MV-4-11 (cell line): ENCODE results near the gene FTO.

Source experiments
- DNase-seq: peaks from one replicate; lab custom pipeline; 2025; lab: John Stamatoyannopoulos, UW

FTO gene

DNA sequence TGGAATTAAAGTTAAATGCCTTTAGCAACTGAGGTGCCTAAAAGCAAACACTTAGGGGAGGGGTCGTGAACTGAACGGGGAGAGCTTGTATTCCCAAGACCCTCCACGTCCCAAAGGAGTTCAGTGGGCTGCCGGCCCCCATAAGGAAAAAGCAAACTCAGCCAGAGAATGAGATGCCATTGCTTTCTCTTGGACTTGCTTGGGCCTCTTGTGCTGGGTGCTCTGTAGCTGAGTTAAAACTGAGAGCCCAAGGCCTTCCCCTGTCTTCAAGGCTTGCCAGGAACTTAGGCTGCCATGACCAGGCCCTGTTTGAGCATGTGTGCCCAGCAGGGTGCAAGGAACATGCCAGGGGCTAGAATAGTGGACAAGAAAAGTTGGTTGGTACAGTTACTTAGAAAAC is 382.8 kb downstream of the FTO start:
- no peak for DNase-seq

GRCh38 chr16:54090602-54091001 is 386.6 kb downstream of the FTO start:
- no peak for DNase-seq

- no peak for DNase-seq
These were observed 389.3 kb downstream of the FTO start for GRCh38 chr16:54093281-54093680.

- no peak for DNase-seq
These were observed 390.7 kb downstream of the FTO start for GRCh38 chr16:54094641-54095040.

DNA sequence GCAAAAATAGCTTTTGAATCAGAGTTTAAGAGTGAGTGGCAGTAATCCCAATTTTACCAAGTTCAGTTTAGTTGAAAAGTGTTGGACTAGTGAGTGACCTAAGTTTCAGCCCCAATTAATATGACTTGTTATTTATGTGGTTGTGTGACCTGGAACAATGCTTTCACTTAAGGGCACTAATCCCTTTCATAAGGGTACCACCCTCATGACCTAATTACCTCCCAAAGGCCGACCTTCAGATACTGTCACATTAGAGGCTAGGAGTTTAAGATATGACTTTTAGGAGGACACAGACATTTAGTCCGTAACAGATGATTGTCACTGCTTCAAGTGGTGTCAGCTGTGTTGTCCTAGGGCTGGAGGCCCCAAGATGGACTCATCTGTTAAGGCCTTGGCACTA is 392.7 kb downstream of the FTO start:
- DNase-seq: no peak

GRCh38 chr16:54097774-54098173 is 393.8 kb downstream of the FTO start:
- DNase-seq: no peak

DNA sequence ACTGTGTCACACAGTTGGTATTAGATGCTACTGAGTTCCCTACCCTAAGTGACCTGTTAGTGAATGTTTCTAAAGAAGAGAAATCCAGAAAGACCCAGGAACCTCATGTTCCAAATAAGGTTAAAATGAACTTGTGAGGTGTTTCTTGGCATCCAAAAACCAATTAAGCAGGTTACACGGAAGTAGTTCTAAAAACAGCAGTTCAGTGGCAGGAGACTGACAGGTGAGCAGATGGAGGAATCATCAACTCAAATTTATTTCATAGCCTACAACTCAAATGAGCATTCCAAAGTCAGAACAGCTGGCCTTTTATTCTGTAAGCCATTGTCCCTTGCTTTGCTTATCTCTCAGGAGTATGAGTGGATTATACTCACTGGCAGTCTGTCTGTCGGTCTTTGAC is 394.3 kb downstream of the FTO start:
- no peak for DNase-seq

DNA sequence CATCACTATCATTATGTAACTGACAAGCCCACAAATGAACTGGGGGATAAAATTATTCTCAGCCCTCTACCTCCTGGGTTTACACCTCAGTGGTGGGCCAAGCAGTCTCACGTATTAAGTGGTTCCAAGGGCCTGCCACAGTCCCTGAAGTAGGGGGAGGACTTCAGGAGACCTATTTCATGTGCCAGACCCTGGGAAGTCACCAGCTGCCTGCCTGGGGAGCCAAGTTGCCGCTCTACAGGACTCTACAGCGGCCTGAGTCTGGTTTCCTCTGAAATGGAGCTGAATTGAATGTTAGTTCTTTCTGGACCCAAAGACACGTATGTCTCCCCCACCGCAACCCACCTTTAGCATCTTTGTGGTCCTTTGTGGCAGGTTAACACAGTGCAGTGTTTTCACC is 395.7 kb downstream of the FTO start:
- DNase-seq: no peak

DNA sequence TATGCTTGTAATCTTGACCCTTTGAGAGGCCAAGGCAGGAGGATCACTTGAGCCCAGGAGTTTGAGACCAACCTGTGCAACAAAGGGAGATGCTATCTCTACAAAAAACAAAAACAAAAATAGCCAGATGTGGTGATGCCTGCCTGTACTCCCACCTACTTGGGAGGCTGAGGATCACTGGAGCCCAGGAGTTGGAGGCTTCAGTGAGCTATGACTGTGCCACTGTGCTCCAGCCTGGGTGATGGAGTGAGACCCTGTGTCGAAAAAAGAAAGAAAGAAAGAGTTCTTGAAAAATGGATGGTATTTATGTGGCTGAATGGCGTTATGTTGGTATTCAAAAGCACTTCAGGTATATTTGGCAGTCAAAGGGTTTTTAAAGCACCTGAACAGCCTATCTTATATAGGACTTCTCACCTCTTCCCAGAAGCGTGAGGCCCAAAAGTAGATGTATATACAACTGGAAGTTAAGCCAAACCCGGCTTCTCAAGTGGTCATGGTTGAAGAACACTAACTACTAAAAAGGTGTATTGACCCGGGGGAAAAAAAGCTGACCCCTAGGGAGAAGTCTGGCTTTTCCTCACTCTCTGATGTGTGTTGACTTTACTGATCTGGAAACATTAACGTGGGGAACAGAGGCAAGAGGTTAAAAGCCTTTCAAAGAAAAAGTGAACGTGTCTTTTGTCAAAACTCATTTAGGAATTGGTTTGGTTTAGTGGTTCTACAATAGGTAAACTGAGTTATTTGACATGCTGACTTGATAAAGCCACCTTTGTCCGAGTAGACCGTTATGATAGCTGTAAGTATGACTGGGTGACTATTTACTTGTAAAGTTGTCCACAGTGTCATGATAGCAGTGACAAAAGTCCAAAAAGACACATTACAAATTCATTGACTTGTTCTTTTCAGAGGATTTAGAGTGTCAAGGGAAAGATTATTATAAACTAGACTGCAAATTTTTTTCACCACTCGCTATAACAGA is 399.2 kb downstream of the FTO start:
- DNase-seq: no peak

GRCh38 chr16:54106057-54106456 is 402.1 kb downstream of the FTO start:
- DNase-seq: no peak

- peak; percentile 38 for DNase-seq
These were observed 403.7 kb downstream of the FTO start for GRCh38 chr16:54107583-54108202.

DNA sequence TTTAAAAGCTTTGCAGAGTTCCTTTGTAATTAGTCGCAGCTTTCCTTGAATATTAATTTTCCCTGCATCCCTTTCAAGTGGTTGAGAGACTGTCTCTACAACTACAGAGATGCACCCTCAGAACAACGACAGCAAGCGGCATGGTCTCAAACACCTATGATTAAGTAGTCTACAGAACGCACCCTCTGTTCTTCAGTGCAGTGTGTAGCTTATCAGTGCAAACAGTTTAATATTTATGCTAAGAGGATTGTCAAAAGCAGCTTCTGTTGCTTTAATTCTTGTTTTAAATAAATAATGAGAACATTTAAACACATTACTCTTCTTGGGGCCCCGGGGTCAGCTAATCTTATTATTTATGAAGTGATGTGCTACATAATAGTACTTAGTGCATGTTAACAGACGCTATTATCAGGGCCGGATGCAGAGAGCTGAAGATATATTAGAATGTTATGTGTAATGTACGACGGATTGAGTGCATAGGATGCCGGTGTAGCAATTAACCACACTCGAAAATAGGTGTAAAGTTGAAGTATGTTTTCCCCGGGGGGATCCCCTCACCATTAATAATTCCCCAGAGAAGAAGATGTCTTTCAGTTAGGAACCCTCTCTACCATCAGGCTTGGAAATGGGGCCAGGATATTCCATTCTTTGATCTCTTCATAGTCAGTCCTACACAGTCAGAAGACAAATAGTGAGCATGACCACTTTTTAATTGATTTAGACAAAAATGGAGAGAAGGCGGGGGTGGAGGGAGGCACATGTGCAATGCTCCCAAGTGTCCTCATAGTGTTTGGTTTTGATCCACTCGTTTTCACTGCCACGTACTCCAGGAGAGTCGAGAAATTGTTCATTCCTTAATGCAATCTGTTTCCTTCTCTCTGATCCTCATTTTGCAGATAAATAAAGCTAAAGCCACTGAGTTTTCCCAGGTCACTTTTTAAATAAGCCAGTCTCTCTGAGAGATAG is 406.3 kb downstream of the FTO start:
- DNase-seq: no peak

GRCh38 chr16:54112451-54113206 is 408.7 kb downstream of the FTO start:
- no peak for DNase-seq

DNA sequence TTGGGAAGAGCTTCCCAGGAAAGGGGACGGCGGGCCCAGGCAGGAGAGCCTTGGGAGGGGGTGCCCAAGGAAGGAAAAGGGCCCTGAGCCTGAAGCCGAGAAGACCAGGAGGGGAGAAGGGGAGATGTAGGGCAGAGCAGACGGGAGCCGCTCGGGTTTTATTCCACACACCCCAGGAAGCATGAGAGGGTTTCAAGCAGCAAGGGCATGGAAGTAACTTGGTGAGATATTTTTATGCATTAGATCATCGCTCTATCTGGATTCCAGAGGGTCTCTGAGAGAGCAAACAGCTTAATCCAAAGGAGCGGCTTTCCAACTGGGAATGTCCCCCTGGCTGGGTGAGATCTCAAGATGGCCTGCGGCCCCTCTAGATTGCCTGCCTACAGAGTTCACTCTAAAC is 411.6 kb downstream of the FTO start:
- no peak for DNase-seq

DNA sequence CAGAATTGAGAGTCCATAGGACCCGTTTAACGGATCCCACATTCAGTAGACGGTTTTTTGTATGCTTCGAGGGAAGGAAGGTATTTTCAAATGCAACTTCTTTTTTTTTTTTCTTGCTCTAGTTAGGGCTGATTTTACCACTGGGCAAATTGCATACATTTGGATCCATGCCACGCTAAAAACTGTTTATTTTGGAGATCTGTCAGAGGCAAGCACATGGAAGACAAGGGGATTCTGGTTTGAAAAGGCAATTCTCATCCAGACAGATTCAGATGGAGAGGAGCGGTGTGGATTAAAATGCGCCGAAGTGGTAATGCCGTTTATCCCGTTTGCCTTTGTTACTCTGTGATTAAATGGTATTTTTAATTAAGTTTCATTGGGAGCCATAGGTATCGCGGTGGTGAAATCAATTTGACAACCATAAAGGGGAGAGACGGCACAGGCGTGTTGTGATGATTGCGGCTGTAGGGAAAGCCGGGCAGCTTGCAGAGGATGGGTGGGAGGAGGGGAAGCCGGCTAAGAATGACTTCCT is 412.2 kb downstream of the FTO start:
- DNase-seq: no peak

GRCh38 chr16:54118846-54119245 is 414.9 kb downstream of the FTO start:
- DNase-seq: peak; percentile 81

DNA sequence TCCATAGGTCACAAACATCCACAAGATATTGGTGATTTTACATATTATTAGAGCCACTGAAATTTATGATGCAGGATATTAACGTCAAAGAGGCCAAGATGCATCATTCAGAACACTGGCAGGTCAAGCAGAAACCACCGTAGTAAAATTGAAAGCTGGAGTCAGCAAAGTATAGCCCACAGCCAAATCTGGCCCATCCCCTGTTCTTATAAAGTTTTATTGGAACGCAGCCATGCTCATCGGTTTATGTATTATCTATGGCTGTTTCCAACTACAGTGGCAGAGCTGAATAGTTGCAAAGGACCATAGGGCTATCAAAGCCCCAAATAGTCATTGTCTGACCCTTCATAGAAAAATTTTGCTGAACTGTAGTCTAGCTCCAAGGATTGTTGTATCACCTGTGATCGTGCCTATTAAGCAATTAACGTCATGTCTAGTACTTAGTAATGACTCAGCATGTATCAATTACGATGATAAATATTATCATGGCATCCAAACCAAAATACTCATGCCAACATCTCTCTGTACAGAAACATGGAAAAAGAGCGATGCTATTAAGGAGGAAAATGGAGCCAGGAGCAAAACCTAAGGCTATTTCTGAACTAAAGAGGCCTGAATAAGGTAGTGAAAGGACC is 417.0 kb downstream of the FTO start:
- no peak for DNase-seq

GRCh38 chr16:54121539-54122295 is 417.8 kb downstream of the FTO start:
- no peak for DNase-seq

DNA sequence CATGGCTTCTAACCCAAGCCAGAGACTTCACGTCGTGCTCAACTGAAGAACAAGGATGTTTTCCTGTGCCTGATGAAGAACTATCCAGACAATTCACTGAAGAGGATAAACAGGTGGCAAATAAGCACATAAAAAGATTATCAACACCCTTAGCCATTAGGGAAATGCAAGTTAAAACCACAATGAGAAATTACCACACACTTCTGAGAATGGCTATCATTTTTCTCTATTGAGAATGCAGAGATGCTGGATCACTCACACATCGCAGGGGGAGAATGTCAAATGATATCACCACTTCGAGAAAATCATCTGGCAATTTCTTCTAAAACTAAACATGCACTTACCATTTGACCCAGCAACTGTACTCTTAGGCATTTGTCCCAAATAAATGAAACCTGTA is 419.8 kb downstream of the FTO start:
- peak; percentile 35 for DNase-seq
